NCI-H1048 (cell line): Measurements from ENCODE around the gene HERPUD2.
"Not testable (repeated sequence)": the region's sequence is repeated elsewhere in the genome, so short reads cannot be mapped to it uniquely, and the experiment has no call there.

Source experiments
- DNase-seq: peaks from one replicate; lab custom pipeline; 2025; lab: John Stamatoyannopoulos, UW

The HERPUD2 gene

GRCh38 chr7:35677582-35678356 is 17.2 kb downstream of the HERPUD2 start:
- no peak for DNase-seq

DNA sequence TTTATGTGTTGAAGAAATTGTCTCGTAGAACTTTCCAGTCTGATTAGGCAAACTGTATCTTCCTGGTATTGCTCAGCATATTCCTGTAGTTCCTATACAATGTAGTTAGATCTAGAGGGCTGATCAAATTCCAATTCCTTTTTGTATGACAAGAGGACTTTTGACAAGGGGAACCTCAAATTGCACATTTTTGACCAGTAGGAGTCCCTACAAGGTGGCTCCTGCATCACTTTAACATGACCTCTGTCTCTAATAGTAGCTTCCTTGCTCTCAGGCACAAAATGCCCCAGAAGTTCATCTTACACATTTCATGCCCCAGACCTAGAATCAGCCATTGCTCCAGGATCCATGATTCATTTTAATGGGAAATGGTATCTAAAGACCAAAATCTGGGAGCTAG is 18.7 kb downstream of the HERPUD2 start:
- DNase-seq: no peak

DNA sequence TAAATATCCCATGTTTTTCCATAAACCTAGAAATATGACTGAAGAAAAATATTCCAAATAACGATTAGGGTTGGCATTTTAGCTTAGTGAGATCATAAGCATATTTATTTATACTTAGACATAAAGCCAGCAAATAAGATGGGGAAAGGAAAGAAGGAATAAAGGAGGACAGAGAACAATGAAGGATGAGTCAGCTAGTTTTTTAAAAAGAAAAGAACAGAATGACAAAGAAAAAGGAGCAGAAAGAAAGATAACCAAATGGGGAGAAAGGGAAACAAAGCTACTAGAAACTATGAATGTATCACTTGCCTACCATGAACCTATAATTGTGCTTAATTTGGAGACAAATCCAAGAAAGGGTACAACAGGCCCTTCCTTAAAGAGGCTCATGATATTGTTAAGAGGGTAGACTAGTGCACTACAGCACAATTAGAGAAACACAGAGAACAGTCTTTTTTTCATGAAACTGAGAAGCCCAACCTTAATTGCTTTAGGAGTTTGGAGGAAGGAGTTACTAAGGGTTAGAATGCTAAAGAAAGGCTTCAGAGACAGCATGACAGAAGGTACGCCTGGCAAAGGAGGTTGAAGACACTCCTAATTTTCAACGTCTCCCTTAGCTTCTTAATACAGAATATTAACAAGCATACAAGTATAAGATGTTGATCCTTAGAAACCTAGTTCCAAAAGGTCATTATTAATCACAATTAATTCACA is 23.9 kb downstream of the HERPUD2 start:
- DNase-seq: no peak

DNA sequence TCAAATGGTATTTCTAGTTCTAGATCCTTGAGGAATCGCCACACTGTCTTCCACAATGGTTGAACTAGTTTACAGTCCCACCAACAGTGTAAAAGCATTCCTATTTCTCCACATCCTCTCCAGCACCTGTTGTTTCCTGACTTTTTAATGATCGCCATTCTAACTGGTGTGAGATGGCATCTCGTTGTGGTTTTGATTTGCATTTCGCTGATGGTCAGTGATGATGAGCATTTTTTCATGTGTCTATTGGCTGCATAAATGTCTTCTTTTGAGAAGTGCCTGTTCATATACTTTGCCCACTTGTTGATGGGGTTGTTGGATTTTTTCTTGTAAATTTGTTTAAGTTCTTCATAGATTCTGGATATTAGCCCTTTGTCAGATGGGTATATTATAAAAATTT is 34.5 kb downstream of the HERPUD2 start:
- not testable (repeated sequence) for DNase-seq

DNA sequence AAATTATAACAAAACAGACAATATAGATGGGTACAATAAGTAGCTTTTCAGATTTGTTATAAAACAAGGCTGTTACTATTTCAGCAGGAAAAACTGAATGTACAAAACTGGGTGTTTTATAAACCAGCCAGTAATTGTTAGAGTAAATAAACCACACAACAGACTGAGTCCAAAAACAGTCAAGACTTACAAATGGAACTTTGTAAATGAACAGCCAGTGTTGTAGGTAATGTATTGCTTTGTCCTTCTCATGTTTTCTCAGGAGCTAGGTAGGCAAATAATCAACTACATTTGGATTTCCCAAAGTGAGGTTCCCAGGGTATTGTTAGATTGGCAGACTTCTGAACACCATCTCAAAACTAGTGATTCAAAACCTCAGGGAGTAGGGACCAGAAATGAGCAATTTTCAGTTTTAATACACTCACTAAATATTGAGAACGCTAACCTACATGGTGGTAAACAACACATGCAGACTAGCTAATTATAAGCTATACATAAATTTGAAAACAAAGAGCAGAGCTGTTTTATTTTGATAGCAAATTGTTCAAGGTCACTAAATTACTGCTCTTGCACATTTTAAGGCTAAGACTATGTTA is 36.2 kb downstream of the HERPUD2 start:
- no peak for DNase-seq

GRCh38 chr7:35657125-35657524 is 37.8 kb downstream of the HERPUD2 start:
- no peak for DNase-seq

DNA sequence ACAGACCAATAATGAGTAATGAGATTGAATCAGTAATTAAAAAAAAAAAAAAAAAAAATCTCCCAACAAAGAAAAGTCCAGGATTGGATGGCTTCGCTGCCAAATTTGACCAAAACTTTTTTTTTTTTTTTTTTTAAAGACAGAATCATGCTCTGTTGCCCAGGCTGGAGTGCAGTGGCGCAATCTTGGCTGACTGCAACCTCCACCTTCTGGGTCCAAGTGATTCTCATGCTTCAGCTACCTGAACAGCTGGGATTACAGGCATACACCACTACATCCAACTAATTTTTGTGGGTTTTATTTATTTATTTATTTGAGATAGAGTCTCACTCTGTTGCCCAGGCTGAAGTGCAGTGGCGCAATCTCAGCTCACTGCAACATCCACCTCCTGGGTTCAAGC is 40.4 kb downstream of the HERPUD2 start:
- not testable (repeated sequence) for DNase-seq

DNA sequence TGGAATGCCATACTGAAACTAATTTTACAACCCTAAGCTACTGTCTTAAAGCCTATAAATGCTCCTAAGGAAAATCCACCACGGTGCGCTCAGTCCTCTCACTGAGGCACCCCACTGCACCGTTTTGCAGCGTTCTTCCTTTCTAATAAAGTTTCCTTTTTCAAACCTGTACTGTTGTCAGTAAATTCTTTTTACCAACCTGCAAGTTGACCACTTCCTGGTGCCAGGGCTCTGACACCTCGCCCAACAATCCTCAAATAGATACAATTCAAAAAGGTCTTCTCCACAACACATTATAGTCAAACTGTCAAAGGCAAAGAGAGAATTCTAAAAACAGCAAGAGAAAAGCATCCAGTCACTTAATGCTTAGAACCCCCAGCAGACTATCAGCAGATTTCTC is 42.8 kb downstream of the HERPUD2 start:
- no peak for DNase-seq

DNA sequence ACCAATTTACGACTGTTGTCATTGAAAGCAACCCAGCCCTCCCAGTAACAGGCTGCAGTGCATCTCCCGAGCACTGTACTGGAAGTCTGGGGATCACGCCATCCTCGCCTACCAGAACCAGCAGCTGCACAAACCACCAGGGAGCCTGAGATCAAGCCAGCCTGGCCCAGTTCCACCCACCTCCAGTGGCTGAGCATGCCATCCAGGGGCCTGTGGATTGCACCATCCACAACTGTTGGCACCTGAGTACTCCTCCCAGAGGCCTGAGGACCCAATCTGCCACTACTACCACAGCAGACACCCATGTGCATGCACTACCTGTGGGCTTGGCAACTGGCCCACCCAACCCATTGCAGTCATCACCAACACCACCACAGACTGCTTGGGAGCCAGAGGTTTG is 44.2 kb downstream of the HERPUD2 start:
- no peak for DNase-seq

DNA sequence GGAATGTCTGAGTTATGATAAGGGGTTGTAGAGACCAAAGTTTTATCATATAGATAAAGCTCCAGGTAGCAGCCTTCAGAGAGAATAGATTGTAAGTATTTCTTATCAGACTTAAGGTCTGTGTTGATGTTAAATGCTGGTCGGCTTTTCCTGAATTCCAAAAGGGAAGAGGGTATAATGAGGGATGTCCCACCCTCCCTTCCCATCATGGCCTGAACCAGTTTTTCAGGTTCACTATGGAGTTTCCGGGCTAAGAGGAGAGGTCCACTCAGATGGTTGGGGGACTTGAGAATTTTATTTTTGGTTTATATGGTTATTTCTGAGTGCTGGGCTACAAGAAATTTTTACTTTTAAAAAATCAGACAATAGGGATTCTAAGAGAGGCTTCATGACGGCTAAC is 45.2 kb downstream of the HERPUD2 start:
- DNase-seq: no peak

GRCh38 chr7:35648367-35648766 is 46.6 kb downstream of the HERPUD2 start:
- DNase-seq: no peak

GRCh38 chr7:35647171-35647574 is 47.8 kb downstream of the HERPUD2 start:
- DNase-seq: peak; percentile 24

- no peak for DNase-seq
Observed at GRCh38 chr7:35646289-35647023, 48.5 kb downstream of the HERPUD2 start.

DNA sequence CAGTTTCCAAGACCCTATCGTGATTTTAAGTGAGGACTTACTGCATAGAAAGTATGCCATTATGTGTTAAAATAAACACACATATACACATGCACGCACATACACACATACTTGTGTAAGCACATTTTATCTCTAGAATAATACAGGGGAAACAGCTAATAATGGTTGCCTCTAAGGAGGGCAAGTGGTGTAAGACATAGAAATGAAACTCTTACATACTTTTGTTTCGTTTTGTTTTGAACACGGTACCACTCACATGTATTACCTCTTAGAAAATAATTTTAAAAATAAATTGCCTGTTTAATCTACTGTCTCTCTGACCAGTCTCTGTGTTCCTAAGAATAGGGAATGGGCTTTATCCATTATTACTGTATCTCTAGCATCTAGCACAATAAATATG is 49.2 kb downstream of the HERPUD2 start:
- DNase-seq: no peak

- no peak for DNase-seq
Observed at GRCh38 chr7:35630024-35630972, 64.6 kb downstream of the HERPUD2 start.

DNA sequence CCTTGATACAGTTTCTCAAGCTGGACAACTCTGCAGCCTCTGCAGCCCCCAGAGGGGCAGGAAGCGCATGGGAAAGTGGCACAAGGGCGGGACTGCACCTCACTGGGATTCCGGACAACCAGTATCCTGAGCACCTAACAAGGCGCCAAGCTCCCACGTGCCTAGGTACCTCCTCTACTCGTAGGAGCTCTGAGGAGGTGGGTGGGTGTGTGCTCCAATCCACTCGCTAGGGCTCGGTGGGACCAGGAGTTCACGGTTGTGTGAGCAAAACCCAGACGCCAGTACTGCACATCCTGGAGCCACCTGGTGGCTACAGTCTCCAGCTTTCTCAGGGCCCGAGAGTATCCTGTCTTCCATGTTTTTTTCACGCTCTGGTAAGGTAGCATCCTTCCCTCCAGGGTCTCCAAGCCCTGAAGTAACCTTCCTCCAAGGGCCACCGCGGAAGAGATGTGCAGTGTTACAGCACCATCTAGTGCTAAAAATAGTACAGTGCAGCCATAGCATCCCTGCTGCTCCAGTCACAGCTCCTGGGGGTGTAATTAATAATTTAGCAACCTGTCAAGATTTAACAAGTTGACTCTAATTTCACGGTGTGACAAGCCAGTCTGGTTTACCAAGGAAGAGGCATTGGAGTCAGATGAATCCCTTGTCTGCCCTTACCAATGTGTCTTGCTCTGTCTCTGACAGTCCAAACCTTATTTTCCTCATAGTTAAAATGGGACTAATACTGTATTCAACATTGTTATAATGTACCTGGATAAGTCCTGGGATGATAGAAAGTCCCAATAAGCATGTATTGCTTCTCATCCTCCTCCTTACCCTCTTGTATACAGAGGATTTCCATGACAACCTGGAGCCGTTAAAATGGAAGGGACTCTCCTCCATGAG is 70.4 kb downstream of the HERPUD2 start:
- no peak for DNase-seq

DNA sequence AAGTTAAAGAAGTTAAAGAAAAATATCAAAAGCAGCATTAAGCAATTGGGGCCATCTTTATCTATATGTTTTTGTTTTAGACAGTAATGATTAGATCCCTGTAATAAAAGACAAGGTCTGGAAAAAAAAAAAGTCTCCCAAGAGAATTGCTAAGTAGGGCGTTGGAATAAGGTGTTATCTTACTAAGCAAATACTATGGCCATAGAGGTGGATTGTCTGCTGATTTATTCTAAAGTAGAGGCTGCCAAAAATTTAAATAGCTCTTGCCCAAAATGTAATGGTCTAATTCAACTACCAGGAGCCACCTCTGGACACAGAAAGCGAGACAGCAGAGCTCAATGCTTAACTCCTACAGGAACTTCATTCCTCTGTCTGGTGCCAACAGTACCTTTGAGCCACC is 71.6 kb downstream of the HERPUD2 start:
- DNase-seq: no peak

DNA sequence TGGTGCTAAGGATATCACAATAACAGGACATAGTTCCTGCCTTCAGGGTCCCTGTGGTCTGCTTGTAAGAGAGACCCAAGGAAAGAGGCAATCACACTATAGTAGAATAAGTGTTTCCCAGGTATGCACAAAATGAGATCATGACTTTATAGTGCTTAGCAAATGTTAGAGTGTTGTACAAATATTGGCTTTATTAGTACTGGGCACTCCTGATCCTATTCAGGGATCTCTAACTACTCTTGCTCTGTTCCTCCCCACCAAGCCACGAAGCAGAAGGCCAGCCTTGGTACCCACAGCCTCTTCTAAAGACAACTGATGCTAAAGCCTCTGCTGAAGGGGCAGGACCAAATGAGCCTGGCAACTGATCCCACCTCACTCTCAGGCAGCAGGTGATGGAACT is 75.1 kb downstream of the HERPUD2 start:
- DNase-seq: no peak

DNA sequence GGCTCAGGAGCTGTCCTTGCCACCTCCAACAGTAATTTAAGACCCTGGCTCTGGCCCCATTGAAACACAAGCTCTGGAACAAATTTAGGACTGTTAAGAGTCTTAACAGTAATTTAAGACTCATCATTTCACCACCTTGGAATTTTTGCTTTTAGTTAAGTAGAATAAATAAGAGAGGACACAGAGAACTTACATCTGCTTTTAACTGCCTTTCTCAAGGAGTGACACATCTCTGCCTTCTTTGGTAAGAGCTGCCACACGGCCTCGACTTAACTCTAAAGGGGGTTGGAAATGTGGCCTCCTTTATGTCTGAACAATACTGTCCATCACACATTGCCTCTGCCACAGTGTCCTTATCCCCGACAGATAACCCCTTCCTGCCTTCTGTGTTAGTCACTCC is 77.9 kb downstream of the HERPUD2 start:
- DNase-seq: no peak

GRCh38 chr7:35613150-35613549 is 81.8 kb downstream of the HERPUD2 start:
- no peak for DNase-seq
